RWPE1 (cell line): Measurements from ENCODE around the gene CALHM6.

Source experiments
- CTCF ChIA-PET: fragments of 350-600 bp; sonication (Branson Sonifier 250); formaldehyde crosslinking; extraction: SDS; loops from one replicate; lab custom pipeline; 2021; lab: Yijun Ruan, JAX
- POLR2A ChIA-PET: fragments of 400-600 bp; formaldehyde crosslinking; extraction: SDS; loops from one replicate; lab custom pipeline; 2020; ENCODE audit warnings: antibody characterized with exemption; ENCODE audit not compliant: low non-redundant PET; lab: Yijun Ruan, JAX
- DNase-seq: peaks from one replicate; pipeline ENCODE4 v3.0.0; 2012; ENCODE audit warnings: low spot score
- H3K27ac ChIP-seq: fragments of 450-650 bp; 2 replicates; pipeline ENCODE4 v1.5.1; 2017
- CTCF ChIP-seq: fragments of 450-650 bp; conservative IDR thresholded peaks from 2 replicates; pipeline ENCODE4 v1.5.1; 2017; ENCODE audit warnings: low read depth, mild to moderate bottlenecking

CALHM6 gene

DNA sequence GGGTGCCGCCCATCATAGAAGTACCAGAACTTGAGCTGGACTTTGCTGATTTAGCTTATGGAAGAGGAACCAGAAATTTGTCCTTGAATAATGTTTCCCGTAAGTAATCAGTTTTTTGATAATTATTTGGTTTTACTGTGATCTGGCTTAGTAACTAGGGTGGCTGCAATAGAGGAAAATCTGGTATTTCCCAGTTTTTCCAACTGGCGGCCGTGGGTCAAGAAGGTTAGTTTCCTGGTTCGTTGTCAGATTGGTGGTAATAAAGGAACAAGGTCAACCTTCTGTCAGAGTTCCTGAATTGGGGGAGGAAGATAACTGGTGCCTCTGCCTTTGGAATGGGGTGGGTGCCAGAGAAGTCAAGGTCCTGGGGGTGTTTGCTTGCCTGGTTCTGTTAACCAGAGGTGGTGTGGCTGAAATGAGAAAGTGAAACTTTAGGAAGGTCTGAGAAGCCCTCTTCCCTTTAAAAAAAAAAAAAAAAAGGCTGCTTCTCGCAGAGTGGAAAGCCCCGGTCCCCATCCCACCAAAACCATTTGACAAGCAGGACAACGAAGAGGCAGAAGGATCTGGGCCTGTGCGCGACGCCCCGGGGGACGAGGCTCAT lies at the start of gene CALHM6:
TSS of gene CALHM6 (plus strand) at position 45 of the 601 bp plus-strand sequence. CDS start at position 600, 555 bp downstream.
- POLR2A ChIA-PET: no interaction called here
- DNase-seq: no peak
- CTCF ChIA-PET: interaction anchor here (0.6 kb wide), 1 partner anchor 72 kb away, joined by 3 read pairs; no protein-coding TSS in a partner anchor
- H3K27ac ChIP-seq: no peak within 1 kb of the TSS
- TF ChIP-seq CTCF: no peak

GRCh38 chr6:116412270-116412669 lies 48.9 kb upstream of the CALHM6 start:
- no peak for DNase-seq
- ChIA-PET CTCF (interaction anchor here (0.6 kb wide), 1 partner anchor 185 kb away, joined by 3 read pairs; no protein-coding TSS in a partner anchor), POLR2A (no interaction called here)
- H3K27ac ChIP-seq: no peak overlapping the region
- TF ChIP-seq CTCF: no peak

DNA sequence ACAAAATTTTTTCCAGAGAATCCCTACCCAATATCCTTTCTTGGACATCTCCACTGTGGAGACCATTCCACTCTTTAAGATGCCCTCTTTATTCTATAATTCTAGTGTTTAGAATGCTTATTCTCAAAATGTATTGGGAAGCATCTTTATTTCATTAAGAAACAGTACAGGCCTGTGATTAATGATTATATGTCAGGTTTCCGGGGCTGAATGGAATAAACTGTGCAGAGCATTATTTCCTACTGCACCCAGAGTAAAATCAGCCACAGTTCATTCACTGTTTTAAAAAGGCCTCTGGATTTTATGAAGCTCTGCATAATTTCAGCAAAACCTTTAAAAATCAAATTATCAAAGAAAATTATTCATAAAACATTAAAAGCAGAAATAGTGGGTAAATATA lies 47.8 kb upstream of the CALHM6 start:
- no peak for DNase-seq
- H3K27ac ChIP-seq: no peak overlapping the region
- CTCF ChIA-PET: interaction anchor here (1.2 kb wide), 1 partner anchor 107 kb away, joined by 3 read pairs; no protein-coding TSS in a partner anchor
- POLR2A ChIA-PET: no interaction called here
- no peak for TF ChIP-seq CTCF

- no peak for TF ChIP-seq CTCF
- ChIA-PET POLR2A (no interaction called here), CTCF (no interaction called here)
- no peak overlapping the region for H3K27ac ChIP-seq
- DNase-seq: no peak
These were observed 43.5 kb upstream of the CALHM6 start for GRCh38 chr6:116417661-116418060.

DNA sequence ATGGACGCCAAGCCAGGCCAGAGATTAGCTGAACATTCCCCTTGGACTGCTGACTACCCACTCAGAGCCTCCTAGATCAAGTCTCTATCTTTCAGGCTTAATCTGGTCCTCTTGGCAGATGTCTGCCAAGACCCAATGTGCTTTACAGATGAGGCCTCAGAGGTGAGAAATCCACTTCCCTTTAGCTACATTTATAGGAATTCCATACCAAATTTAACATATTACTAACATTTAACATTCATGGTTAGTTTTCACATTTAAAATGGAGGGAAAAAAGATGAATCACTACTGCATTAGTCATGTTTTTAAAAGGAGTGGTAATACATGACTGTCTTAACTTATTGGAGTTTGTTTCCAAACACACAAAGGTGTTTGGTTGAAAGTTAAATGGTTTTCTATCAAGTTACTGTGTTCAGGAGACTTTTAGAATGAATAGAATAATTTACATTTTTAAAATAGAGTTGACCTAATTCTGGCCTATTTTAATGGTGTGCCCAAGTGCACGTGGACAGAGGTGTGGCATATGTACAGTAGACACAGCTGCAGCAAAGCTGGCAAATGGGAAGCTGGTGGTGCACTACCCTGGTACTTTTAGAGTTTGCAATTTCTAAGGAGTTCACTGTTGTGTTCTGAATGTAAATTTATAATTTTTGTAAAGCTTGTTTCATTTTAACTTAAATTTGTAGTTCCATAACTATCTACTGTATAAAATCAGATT lies 41.9 kb upstream of the CALHM6 start:
- TF ChIP-seq CTCF: no peak
- peak; percentile 46 for DNase-seq
- POLR2A ChIA-PET: no interaction called here
- H3K27ac ChIP-seq: no peak overlapping the region
- CTCF ChIA-PET: interaction anchor here (0.8 to 1.8 kb wide), 2 partner anchors 132 to 142 kb away, joined by 3 to 4 read pairs; no protein-coding TSS in a partner anchor

GRCh38 chr6:116420341-116420740 lies 40.8 kb upstream of the CALHM6 start:
- no peak overlapping the region for H3K27ac ChIP-seq
- TF ChIP-seq CTCF: no peak
- DNase-seq: no peak
- CTCF ChIA-PET: interaction anchor here (1.8 kb wide), 1 partner anchor 133 kb away, joined by 4 read pairs; no protein-coding TSS in a partner anchor
- POLR2A ChIA-PET: no interaction called here
